Colonic mucosa (tissue), 4 donors: ENCODE measurements around the gene KCNJ4. TPM values are rescaled to one million over a fixed set of nuclear protein-coding genes. Genes with fewer than 3 reads are reported as not detected.

Experiments
- DNase-seq: peaks from one replicate; pipeline ENCODE4 v3.0.0-alpha.2; 2020
- H3K27ac ChIP-seq: fragments of 200-600 bp; one replicate; pipeline ENCODE4 v1.8.0; 2021
- H3K27me3 ChIP-seq: fragments of 200-600 bp; one replicate; pipeline ENCODE4 v1.8.0; 2021
- H3K36me3 ChIP-seq: fragments of 200-600 bp; one replicate; pipeline ENCODE4 v1.8.0; 2021
- H3K4me1 ChIP-seq: fragments of 200-600 bp; one replicate; pipeline ENCODE4 v1.8.0; 2021; ENCODE audit warnings: mild to moderate bottlenecking
- H3K4me3 ChIP-seq: fragments of 200-600 bp; one replicate; pipeline ENCODE4 v1.8.0; 2021
- H3K9ac ChIP-seq, 2 donors: one replicate each; pipeline ENCODE4 v1.7.0; 2013; ENCODE audit warnings: control low read depth in 2 of 2, low read depth in 2 of 2, low read length in 2 of 2
- H3K9me3 ChIP-seq: fragments of 200-600 bp; one replicate; pipeline ENCODE4 v1.8.0; 2021
- CTCF ChIP-seq: fragments of 200-600 bp; IDR thresholded peaks from one replicate; pipeline ENCODE4 v1.8.0; 2022; ENCODE audit warnings: antibody characterized with exemption, mild to moderate bottlenecking
- intact Hi-C: fragments of 100-400 bp; cut with DNase I; formaldehyde crosslinking; loops from one replicate; pipeline ENCODE4 v1.14.1; 2022
- total RNA-seq, 2 donors: library from RNA; stranded (reverse); fragmentation: NEBNext Ultra II Directional in 1 of 2; extraction: Animal tissue kit (Norgen Biotek cat#: 25700) in 1 of 2; gene quantifications; one replicate each; pipeline ENCODE4 v1.2.1, GENCODE V29; 2021
- donor health status: healthy.
- donor health status: DM: no; HTN: no; CAD: no.
- donor health status: DM: no; HTN: no; CAD: no.

KCNJ4 gene
- total RNA-seq, 2 donors from 2014 or later = not detected

GRCh38 chr22:38489142-38489541, 34.1 kb upstream of the KCNJ4 start:
- no peak for TF ChIP-seq CTCF
- DNase-seq = no peak
- Histone ChIP-seq H3K27me3 (no peaks in the 10 kb centered on the region), H3K9me3 (no peaks in the 10 kb centered on the region), H3K9ac (no peak overlapping the region), H3K36me3 (peaks cover 73% of the 10 kb centered on the region), H3K27ac (no peak overlapping the region), H3K4me1 (no peaks in the 10 kb centered on the region), H3K4me3 (no peak overlapping the region)
- intact Hi-C loops = no loop called here

GRCh38 chr22:38487946-38488345, 32.9 kb upstream of the KCNJ4 start:
- Histone ChIP-seq H3K27ac (no peak overlapping the region), H3K9ac (no peak overlapping the region), H3K4me1 (no peaks in the 10 kb centered on the region), H3K27me3 (no peaks in the 10 kb centered on the region), H3K36me3 (peaks cover 71% of the 10 kb centered on the region), H3K4me3 (no peak overlapping the region), H3K9me3 (no peaks in the 10 kb centered on the region)
- TF ChIP-seq CTCF = no peak
- no peak for DNase-seq
- intact Hi-C loops = no loop called here

- Histone ChIP-seq H3K9ac (no peak overlapping the region), H3K36me3 (peaks cover 56% of the 10 kb centered on the region), H3K4me3 (no peak overlapping the region), H3K4me1 (no peaks in the 10 kb centered on the region), H3K27ac (no peak overlapping the region), H3K9me3 (no peaks in the 10 kb centered on the region), H3K27me3 (no peaks in the 10 kb centered on the region)
- intact Hi-C loops = no loop called here
- no peak for DNase-seq
- no peak for TF ChIP-seq CTCF
Measured at GRCh38 chr22:38485783-38486182, 30.8 kb upstream of the KCNJ4 start.

- Histone ChIP-seq H3K4me3 (no peak overlapping the region), H3K27me3 (no peaks in the 10 kb centered on the region), H3K36me3 (peaks cover 41% of the 10 kb centered on the region), H3K27ac (no peak overlapping the region), H3K9ac (no peak overlapping the region), H3K4me1 (no peaks in the 10 kb centered on the region), H3K9me3 (no peaks in the 10 kb centered on the region)
- TF ChIP-seq CTCF = no peak
- intact Hi-C loops = no loop called here
- DNase-seq = no peak
Measured at GRCh38 chr22:38484244-38484643, 29.2 kb upstream of the KCNJ4 start.

- no peak for DNase-seq
- no peak overlapping the region for H3K9ac ChIP-seq
- H3K9me3 ChIP-seq = no peaks in the 10 kb centered on the region
- TF ChIP-seq CTCF = no peak
- H3K36me3 ChIP-seq = peaks cover 36% of the 10 kb centered on the region
- no peak overlapping the region for H3K27ac ChIP-seq
- no peaks in the 10 kb centered on the region for H3K4me1 ChIP-seq
- intact Hi-C loops = no loop called here
- H3K27me3 ChIP-seq = no peaks in the 10 kb centered on the region
- H3K4me3 ChIP-seq = no peak overlapping the region
Measured at GRCh38 chr22:38482662-38483308, 27.8 kb upstream of the KCNJ4 start.
